Body of pancreas (tissue), 4 donors: ENCODE measurements around the gene FLOT1.

Experiments
- CTCF ChIP-seq, 7 experiments: fragments of 450-650 bp in 4 of 7; fragments of 200-600 bp in 3 of 7; sonication (generic) in 3 of 7; IDR thresholded peaks; one replicate each; pipeline ENCODE4 v1.5.1; 2016 to 2019; ENCODE audit warnings: antibody characterized with exemption in 7 of 7
- POLR2A ChIP-seq, 3 donors: fragments of 450-650 bp; IDR thresholded peaks; one replicate each; pipeline ENCODE4 v1.6.1; 2016; ENCODE audit warnings: antibody characterized with exemption in 3 of 3, mild to moderate bottlenecking in 2 of 3

DNA sequence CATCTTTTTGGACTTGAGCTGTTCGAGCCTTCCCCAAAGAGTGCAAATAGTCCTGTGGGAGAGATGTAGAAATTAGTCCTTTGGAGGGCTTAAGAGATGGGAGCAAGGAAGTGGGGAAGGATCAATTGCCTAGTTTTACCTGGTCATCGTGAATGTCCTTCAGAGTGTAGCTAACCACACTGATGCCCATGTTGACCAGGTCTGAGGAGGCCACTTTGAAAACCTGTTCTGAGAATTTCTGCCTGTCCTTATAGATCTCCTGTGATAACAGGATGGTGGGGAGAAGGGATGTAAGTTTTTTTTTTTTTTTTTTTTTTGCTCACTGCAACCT, 2.0 kb downstream of the FLOT1 start:
- no peak for TF ChIP-seq CTCF (IDR thresholded peaks at IDR 0.05)
- no peak for TF ChIP-seq POLR2A (IDR thresholded peaks at IDR 0.05)
